Stimulated activated CD4-positive, alpha-beta T cell treated with anti-CD3 and anti-CD28 coated beads, Interleukin-4, amount 100 ng/mL, for 48 hours (primary cell): ENCODE measurements around the gene FAM124A.

Source experiments
- DNase-seq, 2 donors: peaks; one replicate each; pipeline ENCODE4 v3.0.0-alpha.2; 2020; ENCODE audit warnings: low read depth in 2 of 2

The FAM124A gene

GRCh38 chr13:51305271-51305967, 83.2 kb downstream of the FAM124A start:
- no peak for DNase-seq

- DNase-seq = no peak
Observed at GRCh38 chr13:51308781-51309180, 86.6 kb downstream of the FAM124A start.

- no peak for DNase-seq
Observed at GRCh38 chr13:51311231-51311630, 89.0 kb downstream of the FAM124A start.

- DNase-seq = no peak
Observed at GRCh38 chr13:51311957-51312520, 89.8 kb downstream of the FAM124A start.

- DNase-seq = no peak
Observed at GRCh38 chr13:51313619-51314018, 91.4 kb downstream of the FAM124A start.

- no peak for DNase-seq
Observed at GRCh38 chr13:51317262-51317661, 95.1 kb downstream of the FAM124A start.

- DNase-seq = no peak
Observed at GRCh38 chr13:51318015-51318414, 95.8 kb downstream of the FAM124A start.

- no peak for DNase-seq
Observed at GRCh38 chr13:51318876-51319275, 96.7 kb downstream of the FAM124A start.

GRCh38 chr13:51321836-51322235, 99.6 kb downstream of the FAM124A start:
- DNase-seq = no peak

GRCh38 chr13:51322826-51323225, 100.6 kb downstream of the FAM124A start:
- no peak for DNase-seq

- no peak for DNase-seq
Observed at GRCh38 chr13:51323824-51324511, 101.8 kb downstream of the FAM124A start.

GRCh38 chr13:51324714-51325420, 102.7 kb downstream of the FAM124A start:
- DNase-seq = no peak

GRCh38 chr13:51325837-51326236, 103.6 kb downstream of the FAM124A start:
- no peak for DNase-seq

GRCh38 chr13:51326777-51327176, 104.6 kb downstream of the FAM124A start:
- no peak for DNase-seq

GRCh38 chr13:51327961-51328360, 105.8 kb downstream of the FAM124A start:
- no peak for DNase-seq

- no peak for DNase-seq
Observed at GRCh38 chr13:51328488-51328887, 106.3 kb downstream of the FAM124A start.

GRCh38 chr13:51329606-51330005, 107.4 kb downstream of the FAM124A start:
- no peak for DNase-seq

- no peak for DNase-seq
Observed at GRCh38 chr13:51330791-51331190, 108.6 kb downstream of the FAM124A start.

- DNase-seq = no peak
Observed at GRCh38 chr13:51331354-51331861, 109.2 kb downstream of the FAM124A start.

GRCh38 chr13:51332566-51333361, 110.6 kb downstream of the FAM124A start:
- no peak for DNase-seq

- no peak for DNase-seq
Observed at GRCh38 chr13:51333421-51333820, 111.2 kb downstream of the FAM124A start.
